GM20000 (cell line): ENCODE data around the gene AGR2.

Experiments
- DNase-seq: peaks from one replicate; pipeline ENCODE4 v3.0.0; 2012; ENCODE audit warnings: low spot score
- CTCF ChIP-seq: IDR thresholded peaks from 2 replicates; pipeline ENCODE4 v1.5.1; 2012; ENCODE audit warnings: mild to moderate bottlenecking, control low read depth; ENCODE audit errors: extremely low read depth, missing control alignments

AGR2 gene

DNA sequence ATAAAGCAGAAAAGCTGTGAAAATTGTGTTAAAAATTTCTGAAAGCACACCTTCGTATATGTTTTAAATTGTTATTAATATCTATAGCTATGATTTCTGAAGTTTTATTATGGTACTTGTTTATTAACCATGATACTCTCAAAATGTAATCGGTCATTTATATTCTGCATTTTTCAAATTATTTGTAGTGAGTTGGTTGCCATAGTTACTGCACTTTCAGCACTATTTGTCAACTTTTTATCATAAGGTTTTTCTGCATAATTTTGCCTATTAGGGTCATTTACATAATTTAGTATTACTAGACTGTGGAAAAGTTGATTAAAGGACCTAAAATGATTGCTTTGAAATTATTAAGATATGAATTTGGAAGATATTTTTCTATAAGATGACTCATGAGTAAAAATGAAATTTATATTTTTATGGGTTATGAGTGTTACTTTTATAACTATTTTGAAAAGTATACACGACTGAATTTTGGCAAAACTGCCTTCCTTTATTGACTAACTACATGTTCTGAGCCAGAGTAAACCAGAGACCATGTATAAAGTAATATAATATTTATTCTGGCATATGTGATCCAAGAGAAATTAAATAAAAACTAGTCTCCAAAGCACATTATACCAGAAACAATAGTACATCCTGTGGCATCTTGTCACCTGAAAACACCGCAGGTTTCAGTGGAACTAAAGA is 7.9 kb upstream of the AGR2 start:
- DNase-seq: no peak
- TF ChIP-seq CTCF: no peak

- TF ChIP-seq CTCF: no peak
- DNase-seq: no peak
Observed at GRCh38 chr7:16811551-16811950, 6.8 kb upstream of the AGR2 start.

GRCh38 chr7:16810573-16810972 is 5.8 kb upstream of the AGR2 start:
- DNase-seq: no peak
- no peak for TF ChIP-seq CTCF

DNA sequence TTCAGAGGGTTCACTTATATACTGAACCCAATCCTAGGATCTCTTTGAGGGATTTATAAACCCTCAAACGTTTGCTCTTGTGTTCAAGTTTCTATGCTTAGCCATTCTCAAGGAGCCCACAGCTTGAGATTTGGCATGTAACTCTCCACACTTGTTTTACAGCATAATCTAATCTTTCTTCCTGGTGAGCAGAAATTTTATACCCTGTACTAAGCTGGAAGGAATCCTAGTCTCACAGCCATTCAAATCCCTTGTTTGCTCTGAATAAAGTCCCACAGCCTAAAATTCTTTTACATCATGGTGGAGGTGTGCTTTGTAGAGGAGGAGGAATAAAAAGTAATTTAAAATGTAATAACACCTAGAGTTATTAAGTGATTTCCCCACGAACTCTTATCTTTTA is 5.3 kb upstream of the AGR2 start:
- no peak for TF ChIP-seq CTCF
- no peak for DNase-seq

DNA sequence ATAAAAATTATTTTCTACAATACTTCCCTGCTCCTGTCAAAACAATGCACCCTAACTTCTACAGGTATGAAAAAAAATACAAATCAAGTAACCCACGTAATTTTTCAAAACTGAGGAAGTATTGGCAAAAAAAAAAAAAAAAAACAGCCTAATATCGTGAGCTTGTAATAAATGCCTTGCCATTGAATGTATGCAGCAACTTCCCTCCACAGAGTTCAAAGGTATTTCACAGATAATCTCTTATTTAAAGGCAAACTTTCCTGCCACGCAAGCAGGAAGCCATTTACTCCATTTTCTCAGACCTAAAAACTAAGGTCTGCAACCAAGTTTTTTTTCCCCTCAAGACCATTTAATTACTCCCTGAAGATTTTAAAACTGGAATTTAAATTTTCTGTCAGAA is 642 bp upstream of the AGR2 start:
- TF ChIP-seq CTCF: no peak
- DNase-seq: no peak

DNA sequence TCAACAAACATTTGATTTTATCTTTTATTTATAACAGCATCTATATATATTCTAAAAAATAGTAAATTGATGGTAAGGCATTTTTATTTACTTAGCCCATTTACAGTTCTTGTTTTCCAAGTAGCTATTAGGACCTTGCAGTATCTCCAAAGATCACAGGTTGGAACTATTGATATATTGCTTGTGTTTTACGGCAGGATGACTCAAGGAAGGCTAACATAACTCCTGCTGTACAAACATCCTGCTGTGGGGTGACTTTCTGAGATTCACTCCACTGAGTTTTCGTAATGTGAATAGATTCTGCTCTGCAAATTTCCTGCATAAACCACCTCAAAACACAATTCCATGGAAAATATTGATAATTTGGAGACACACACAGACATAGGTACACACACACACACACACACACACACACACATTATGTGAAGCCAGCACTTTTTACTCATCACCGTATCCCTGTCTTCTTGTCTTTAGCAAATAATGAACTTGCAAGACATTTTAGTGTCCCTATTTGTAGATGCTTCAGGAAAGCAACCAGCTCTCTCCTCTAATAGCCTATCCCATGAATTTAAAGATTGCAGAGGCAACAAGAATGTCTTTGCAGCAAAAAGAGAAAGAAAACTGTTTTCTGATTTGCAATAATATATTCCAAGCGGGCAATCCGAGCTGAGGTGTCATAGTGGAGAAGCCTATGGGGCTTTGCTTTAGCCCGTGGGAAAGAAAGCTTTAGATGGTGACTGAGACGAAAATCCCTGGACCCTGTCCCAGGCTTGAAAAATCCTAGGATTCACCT is 722 bp downstream of the AGR2 start:
- no peak for DNase-seq
- no peak for TF ChIP-seq CTCF

GRCh38 chr7:16803125-16803524 is 1.7 kb downstream of the AGR2 start:
- DNase-seq: no peak
- TF ChIP-seq CTCF: no peak
